ENCODE data around the gene COL23A1. TPM values are rescaled to one million over a fixed set of nuclear protein-coding genes. Genes with fewer than 3 reads are reported as not detected.

The COL23A1 gene
- total RNA-seq, 1 donor from 2014 or later: 75.2 TPM

DNA sequence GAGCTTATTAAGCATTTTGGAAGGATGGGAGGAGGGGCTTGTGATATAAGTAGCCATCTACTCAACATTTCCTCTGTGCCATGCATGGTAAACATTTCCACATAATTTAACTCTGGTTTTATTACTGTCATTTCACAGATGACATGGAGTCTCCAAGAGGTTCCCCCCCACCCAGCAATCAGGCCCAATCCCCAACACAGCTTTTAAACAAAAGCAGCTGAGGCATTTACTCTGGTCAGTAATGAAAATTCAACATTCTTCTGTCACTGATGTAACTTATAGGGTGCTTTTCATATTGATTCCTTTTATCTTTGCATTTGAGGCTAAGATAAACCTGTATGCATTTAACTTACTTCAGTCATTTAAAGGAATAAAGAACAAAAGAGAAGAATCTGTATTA is 128.1 kb downstream of the COL23A1 start:
- Mint-ChIP-seq H3K9me3 (ENCODE audit: unreplicated experiment) (no peaks in the 10 kb centered on the region), H3K27ac (ENCODE audit: unreplicated experiment) (no peak overlapping the region), H3K4me3 (ENCODE audit: unreplicated experiment) (no peak overlapping the region), H3K4me1 (ENCODE audit: unreplicated experiment) (peaks cover 33% of the 10 kb centered on the region), H3K27me3 (ENCODE audit: unreplicated experiment) (peaks cover 9% of the 10 kb centered on the region), H3K36me3 (ENCODE audit: low read depth, unreplicated experiment) (peaks cover 5% of the 10 kb centered on the region)
- TF ChIP-seq, protein P1, sequence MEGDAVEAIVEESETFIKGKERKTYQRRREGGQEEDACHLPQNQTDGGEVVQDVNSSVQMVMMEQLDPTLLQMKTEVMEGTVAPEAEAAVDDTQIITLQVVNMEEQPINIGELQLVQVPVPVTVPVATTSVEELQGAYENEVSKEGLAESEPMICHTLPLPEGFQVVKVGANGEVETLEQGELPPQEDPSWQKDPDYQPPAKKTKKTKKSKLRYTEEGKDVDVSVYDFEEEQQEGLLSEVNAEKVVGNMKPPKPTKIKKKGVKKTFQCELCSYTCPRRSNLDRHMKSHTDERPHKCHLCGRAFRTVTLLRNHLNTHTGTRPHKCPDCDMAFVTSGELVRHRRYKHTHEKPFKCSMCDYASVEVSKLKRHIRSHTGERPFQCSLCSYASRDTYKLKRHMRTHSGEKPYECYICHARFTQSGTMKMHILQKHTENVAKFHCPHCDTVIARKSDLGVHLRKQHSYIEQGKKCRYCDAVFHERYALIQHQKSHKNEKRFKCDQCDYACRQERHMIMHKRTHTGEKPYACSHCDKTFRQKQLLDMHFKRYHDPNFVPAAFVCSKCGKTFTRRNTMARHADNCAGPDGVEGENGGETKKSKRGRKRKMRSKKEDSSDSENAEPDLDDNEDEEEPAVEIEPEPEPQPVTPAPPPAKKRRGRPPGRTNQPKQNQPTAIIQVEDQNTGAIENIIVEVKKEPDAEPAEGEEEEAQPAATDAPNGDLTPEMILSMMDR (IDR thresholded peaks at IDR 0.05; ENCODE audit: unreplicated experiment): no peak
- DNase-seq (ENCODE audit: low spot score): no peak

DNA sequence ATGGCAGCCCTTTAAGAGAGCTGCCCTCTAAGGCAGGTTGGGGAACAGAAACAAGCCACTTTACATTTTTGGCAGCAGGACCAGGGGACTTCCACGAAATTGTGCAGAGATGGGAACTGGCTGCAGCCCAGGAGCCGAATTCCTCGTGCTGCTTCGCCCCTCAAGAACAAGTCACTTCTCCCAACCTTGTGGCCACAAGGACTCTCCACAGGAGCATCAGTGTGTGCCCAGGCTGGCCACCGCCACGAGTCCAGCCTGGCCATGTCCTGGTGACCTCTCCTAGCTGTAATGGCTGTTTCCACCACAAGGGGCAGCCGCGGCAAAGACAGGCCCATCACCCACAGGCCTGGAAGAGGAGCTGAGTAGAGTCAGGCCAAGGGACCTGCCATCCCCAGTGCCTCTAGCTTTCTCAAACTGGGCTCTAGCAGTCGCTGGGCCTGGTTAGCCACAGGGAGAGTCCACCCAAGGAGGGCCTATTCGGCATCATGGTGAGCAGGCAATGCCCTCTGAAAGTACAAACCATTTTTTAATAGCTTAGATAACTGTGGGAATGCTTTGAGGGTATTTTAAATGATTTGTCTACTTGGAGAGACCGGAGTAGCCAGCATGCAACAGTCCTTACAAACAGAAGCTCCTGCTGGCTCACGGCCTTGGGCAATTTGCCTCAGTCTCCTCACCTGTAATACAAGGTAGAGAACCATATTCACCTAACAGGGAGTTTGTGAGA is 129.0 kb downstream of the COL23A1 start:
- H3K9me3 Mint-ChIP-seq (ENCODE audit: unreplicated experiment): no peaks in the 10 kb centered on the region
- peaks cover 5% of the 10 kb centered on the region for H3K36me3 Mint-ChIP-seq (ENCODE audit: low read depth, unreplicated experiment)
- H3K4me3 Mint-ChIP-seq (ENCODE audit: unreplicated experiment): no peak overlapping the region
- TF ChIP-seq, protein P1 (IDR thresholded peaks at IDR 0.05; ENCODE audit: unreplicated experiment): peak; percentile 89
- H3K27ac Mint-ChIP-seq (ENCODE audit: unreplicated experiment): no peak overlapping the region
- H3K4me1 Mint-ChIP-seq (ENCODE audit: unreplicated experiment): peaks cover 33% of the 10 kb centered on the region
- DNase-seq (ENCODE audit: low spot score): peak; percentile 91
- H3K27me3 Mint-ChIP-seq (ENCODE audit: unreplicated experiment): peaks cover 9% of the 10 kb centered on the region

GRCh38 chr5:178460598-178460997 is 129.6 kb downstream of the COL23A1 start:
- Mint-ChIP-seq H3K4me3 (ENCODE audit: unreplicated experiment) (no peak overlapping the region), H3K9me3 (ENCODE audit: unreplicated experiment) (no peaks in the 10 kb centered on the region), H3K36me3 (ENCODE audit: low read depth, unreplicated experiment) (peaks cover 5% of the 10 kb centered on the region), H3K4me1 (ENCODE audit: unreplicated experiment) (peaks cover 29% of the 10 kb centered on the region), H3K27ac (ENCODE audit: unreplicated experiment) (peak overlapping the region; percentile 17), H3K27me3 (ENCODE audit: unreplicated experiment) (peaks cover 4% of the 10 kb centered on the region)
- TF ChIP-seq, protein P1 (IDR thresholded peaks at IDR 0.05; ENCODE audit: unreplicated experiment): no peak
- no peak for DNase-seq (ENCODE audit: low spot score)

DNA sequence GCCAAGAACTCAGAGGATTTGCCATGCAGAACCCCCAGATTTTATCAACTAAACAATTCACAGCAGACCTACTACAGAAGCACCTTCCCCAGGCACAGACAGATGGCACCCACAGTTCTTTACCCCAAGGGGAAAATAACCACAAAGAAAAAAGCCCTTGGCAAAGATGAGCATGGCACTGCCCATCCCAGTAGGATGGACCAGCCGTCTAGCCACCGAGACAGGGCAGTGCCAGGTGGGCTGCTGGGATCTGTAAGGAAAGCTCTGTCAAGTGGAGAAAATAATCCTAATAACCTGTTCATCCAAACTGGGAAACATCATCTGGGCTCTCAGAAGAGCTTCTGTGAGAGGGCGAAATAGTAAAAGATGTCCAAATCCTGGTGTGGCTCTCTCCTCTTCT is 130.0 kb downstream of the COL23A1 start:
- TF ChIP-seq, protein P1 (IDR thresholded peaks at IDR 0.05; ENCODE audit: unreplicated experiment): no peak
- DNase-seq (ENCODE audit: low spot score): no peak
- H3K27ac Mint-ChIP-seq (ENCODE audit: unreplicated experiment): no peak overlapping the region
- H3K36me3 Mint-ChIP-seq (ENCODE audit: low read depth, unreplicated experiment): peaks cover 5% of the 10 kb centered on the region
- peaks cover 29% of the 10 kb centered on the region for H3K4me1 Mint-ChIP-seq (ENCODE audit: unreplicated experiment)
- H3K9me3 Mint-ChIP-seq (ENCODE audit: unreplicated experiment): no peaks in the 10 kb centered on the region
- H3K27me3 Mint-ChIP-seq (ENCODE audit: unreplicated experiment): peaks cover 3% of the 10 kb centered on the region
- no peak overlapping the region for H3K4me3 Mint-ChIP-seq (ENCODE audit: unreplicated experiment)

- Mint-ChIP-seq H3K27me3 (ENCODE audit: unreplicated experiment) (peaks cover 2% of the 10 kb centered on the region), H3K9me3 (ENCODE audit: unreplicated experiment) (no peaks in the 10 kb centered on the region), H3K4me1 (ENCODE audit: unreplicated experiment) (peaks cover 27% of the 10 kb centered on the region)
Observed at GRCh38 chr5:178458140-178458539, 132.1 kb downstream of the COL23A1 start.

More at GRCh38 chr5:178458140-178458539, 132.1 kb downstream of the COL23A1 start:
- TF ChIP-seq, protein P1 (IDR thresholded peaks at IDR 0.05; ENCODE audit: unreplicated experiment): no peak
- no peak for DNase-seq (ENCODE audit: low spot score)
- Mint-ChIP-seq H3K4me3 (ENCODE audit: unreplicated experiment) (no peak overlapping the region), H3K36me3 (ENCODE audit: low read depth, unreplicated experiment) (no peaks in the 10 kb centered on the region), H3K27ac (ENCODE audit: unreplicated experiment) (no peak overlapping the region)
